ENCODE data around the gene NHLH1.

Gene NHLH1

DNA sequence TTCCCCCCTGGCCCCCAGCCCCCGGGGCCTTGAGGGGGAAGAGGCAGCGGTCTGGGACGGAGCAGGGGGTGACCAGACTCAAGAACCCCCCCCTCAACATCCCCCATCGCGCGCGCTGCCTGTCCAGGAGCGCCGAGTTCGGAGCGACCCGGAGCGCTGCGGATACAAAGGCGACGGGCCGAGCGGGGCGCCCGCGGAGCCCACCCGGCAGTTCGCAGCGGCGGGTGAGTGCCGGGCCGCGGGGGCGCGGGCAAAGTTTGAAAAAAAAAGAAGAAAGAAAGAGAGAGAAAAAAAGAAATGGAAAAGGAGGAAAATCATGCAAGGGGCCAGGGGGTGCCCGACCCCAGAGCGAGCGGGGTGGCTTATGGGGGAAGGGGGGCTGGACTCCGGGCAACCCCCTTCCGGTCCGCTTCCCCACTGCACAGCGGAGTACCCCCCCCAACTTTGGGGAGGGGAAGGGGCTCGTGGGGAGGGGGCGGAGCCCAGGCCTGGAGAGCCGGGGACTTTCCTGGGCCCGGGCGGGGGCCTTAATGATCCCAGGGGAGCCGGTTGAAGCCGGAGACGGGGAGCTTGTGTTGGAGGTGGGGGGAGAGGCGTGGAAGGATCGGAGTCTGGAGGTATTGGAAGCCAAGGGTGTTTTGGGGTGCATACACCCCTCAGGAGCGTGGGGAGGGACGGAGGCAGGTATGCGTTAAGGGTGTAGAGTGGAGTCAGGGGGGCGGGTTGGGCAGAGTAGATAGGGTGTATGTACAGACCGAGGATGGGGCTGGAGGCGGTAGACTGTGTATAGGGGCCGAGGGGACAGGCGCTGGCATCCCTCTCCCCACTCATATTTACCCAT lies 34.0 kb downstream of the NHLH1 start:
- H3K23ac ChIP-seq (ENCODE audit: low read length) = no peak overlapping the region
- H3K27me3 ChIP-seq (ENCODE audit: insufficient read depth, low read length, poor library complexity) = no peaks in the 10 kb centered on the region
- H3K4me2 ChIP-seq (ENCODE audit: low read length) = peak overlapping the region; percentile 93
- no peak for DNase-seq
- H3K56ac ChIP-seq (ENCODE audit: low read length) = peak overlapping the region; percentile 95
- peak overlapping the region; percentile 54 for H3K27ac ChIP-seq (ENCODE audit: low read depth, low read length)
- H4K5ac ChIP-seq (ENCODE audit: low read length) = no peak overlapping the region
- H3K36me3 ChIP-seq (ENCODE audit: control insufficient read depth, insufficient read depth, low read length) = no peaks in the 10 kb centered on the region
- no peak overlapping the region for H2BK5ac ChIP-seq (ENCODE audit: low read length)
- H3K4me1 ChIP-seq (ENCODE audit: control insufficient read depth, low read depth, low read length) = peaks cover 24% of the 10 kb centered on the region
- no CpG with 5 or more reads among the region's 55 CpGs for WGBS (ENCODE audit: extremely low coverage, insufficient coverage, low lambda C conversion rate)
- H2AK5ac ChIP-seq (ENCODE audit: low read length) = no peak overlapping the region
- peak overlapping the region; percentile 14 for H2BK15ac ChIP-seq (replicated peaks; ENCODE audit: low read depth)
- H2BK120ac ChIP-seq (ENCODE audit: low read depth, low read length) = peak overlapping the region; percentile 99
- peaks cover 52% of the 10 kb centered on the region for H3K79me2 ChIP-seq (ENCODE audit: control insufficient read depth, insufficient read depth, low read length)
- H3K9ac ChIP-seq (ENCODE audit: low read length) = peak overlapping the region; percentile 96
- H3K18ac ChIP-seq (ENCODE audit: low read length) = peak overlapping the region; percentile 100
- peak overlapping the region; percentile 96 for H3K4me3 ChIP-seq (ENCODE audit: low read length)
- peaks cover 31% of the 10 kb centered on the region for H3K79me1 ChIP-seq (ENCODE audit: low read length)
- peak overlapping the region; percentile 100 for H3K4ac ChIP-seq (ENCODE audit: low read depth, low read length)
- H4K8ac ChIP-seq (ENCODE audit: low read depth, low read length) = peak overlapping the region; percentile 69

DNA sequence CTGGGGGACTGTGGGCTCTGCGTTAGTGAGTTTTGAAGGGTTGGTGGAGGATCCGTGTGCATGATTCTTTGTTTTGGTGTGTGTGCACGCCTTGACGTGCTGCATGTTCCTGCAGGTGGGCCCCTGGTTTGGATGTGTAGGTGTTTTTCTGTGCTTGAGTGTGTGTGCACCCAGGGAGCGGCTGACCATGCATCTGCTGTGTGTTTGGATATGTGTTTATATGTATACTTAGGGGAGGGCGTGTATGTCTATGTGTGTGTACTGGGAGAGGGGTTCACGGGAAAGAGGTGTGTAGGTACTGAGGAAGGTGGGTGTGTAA lies 34.6 kb downstream of the NHLH1 start:
- H3K4me2 ChIP-seq (ENCODE audit: low read length) = peak overlapping the region; percentile 93
- peaks cover 58% of the 10 kb centered on the region for H3K79me2 ChIP-seq (ENCODE audit: control insufficient read depth, insufficient read depth, low read length)
- peaks cover 28% of the 10 kb centered on the region for H3K4me1 ChIP-seq (ENCODE audit: control insufficient read depth, low read depth, low read length)
- peaks cover 35% of the 10 kb centered on the region for H3K79me1 ChIP-seq (ENCODE audit: low read length)
- peak overlapping the region; percentile 96 for H3K9ac ChIP-seq (ENCODE audit: low read length)
- no peaks in the 10 kb centered on the region for H3K36me3 ChIP-seq (ENCODE audit: control insufficient read depth, insufficient read depth, low read length)
- no peak overlapping the region for H4K8ac ChIP-seq (ENCODE audit: low read depth, low read length)
- no peak for DNase-seq
- peak overlapping the region; percentile 100 for H3K18ac ChIP-seq (ENCODE audit: low read length)
- H2BK120ac ChIP-seq (ENCODE audit: low read depth, low read length) = no peak overlapping the region
- H3K56ac ChIP-seq (ENCODE audit: low read length) = peak overlapping the region; percentile 95
- no CpG with 5 or more reads among the region's 7 CpGs for WGBS (ENCODE audit: extremely low coverage, insufficient coverage, low lambda C conversion rate)
- peak overlapping the region; percentile 20 for H2AK5ac ChIP-seq (ENCODE audit: low read length)
- H4K5ac ChIP-seq (ENCODE audit: low read length) = no peak overlapping the region
- H3K4me3 ChIP-seq (ENCODE audit: low read length) = peak overlapping the region; percentile 96
- H2BK15ac ChIP-seq (replicated peaks; ENCODE audit: low read depth) = no peak overlapping the region
- no peaks in the 10 kb centered on the region for H3K27me3 ChIP-seq (ENCODE audit: insufficient read depth, low read length, poor library complexity)
- H3K27ac ChIP-seq (ENCODE audit: low read depth, low read length) = no peak overlapping the region
- H3K23ac ChIP-seq (ENCODE audit: low read length) = peak overlapping the region; percentile 48
- no peak overlapping the region for H2BK5ac ChIP-seq (ENCODE audit: low read length)
- no peak overlapping the region for H3K4ac ChIP-seq (ENCODE audit: low read depth, low read length)

DNA sequence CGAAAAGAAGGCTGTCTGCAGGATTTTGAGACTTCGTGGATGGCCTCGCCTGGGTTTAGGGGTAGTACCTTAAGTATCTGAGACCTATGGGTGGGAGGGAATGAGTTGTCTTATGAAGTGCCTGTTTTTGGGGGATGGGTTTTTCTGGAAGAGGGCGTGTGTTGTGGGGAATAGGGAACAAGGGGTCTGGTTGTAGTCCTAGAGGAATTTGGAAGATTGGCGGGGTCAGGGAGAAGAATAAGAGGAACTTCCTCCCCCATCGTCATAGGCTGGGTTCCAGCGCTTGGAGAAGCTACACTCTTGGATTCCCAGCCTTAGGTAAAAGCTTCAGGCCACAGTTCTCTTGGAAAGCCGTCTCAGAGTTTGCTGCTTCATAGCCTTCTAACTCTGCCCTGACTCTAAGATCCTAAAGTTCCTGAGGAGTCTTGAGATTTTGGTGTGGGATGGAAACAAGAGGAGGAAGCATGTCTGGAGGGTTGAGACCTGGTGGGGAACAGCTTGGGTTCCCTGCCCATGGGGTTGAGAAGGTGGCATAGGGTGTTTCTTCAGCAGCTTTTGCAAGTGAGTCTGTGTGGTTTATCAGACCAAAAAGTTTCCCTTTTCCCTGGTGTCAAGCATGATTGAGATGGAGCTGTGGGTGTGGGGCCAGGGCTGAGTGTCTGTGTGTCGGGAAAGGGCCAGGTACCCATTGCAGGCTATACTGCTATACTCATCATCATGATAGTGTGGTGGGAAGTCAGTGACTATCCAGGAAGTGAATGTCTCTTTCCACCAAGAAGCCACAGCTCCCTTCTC lies 35.3 kb downstream of the NHLH1 start:
- Histone ChIP-seq H2AK5ac (ENCODE audit: low read length) (peak overlapping the region; percentile 77), H3K4me2 (ENCODE audit: low read length) (peak overlapping the region; percentile 93), H3K4me3 (ENCODE audit: low read length) (peak overlapping the region; percentile 96), H3K56ac (ENCODE audit: low read length) (peak overlapping the region; percentile 95), H3K36me3 (ENCODE audit: control insufficient read depth, insufficient read depth, low read length) (no peaks in the 10 kb centered on the region), H3K27me3 (ENCODE audit: insufficient read depth, low read length, poor library complexity) (no peaks in the 10 kb centered on the region), H3K79me1 (ENCODE audit: low read length) (peaks cover 39% of the 10 kb centered on the region), H4K5ac (ENCODE audit: low read length) (no peak overlapping the region), H3K4ac (ENCODE audit: low read depth, low read length) (peak overlapping the region; percentile 81), H3K18ac (ENCODE audit: low read length) (no peak overlapping the region), H4K8ac (ENCODE audit: low read depth, low read length) (no peak overlapping the region), H2BK5ac (ENCODE audit: low read length) (no peak overlapping the region), H3K27ac (ENCODE audit: low read depth, low read length) (no peak overlapping the region), H3K23ac (ENCODE audit: low read length) (peak overlapping the region; percentile 48), H3K4me1 (ENCODE audit: control insufficient read depth, low read depth, low read length) (peaks cover 31% of the 10 kb centered on the region), H2BK15ac (replicated peaks; ENCODE audit: low read depth) (no peak overlapping the region), H3K9ac (ENCODE audit: low read length) (peak overlapping the region; percentile 96), H2BK120ac (ENCODE audit: low read depth, low read length) (no peak overlapping the region), H3K79me2 (ENCODE audit: control insufficient read depth, insufficient read depth, low read length) (peaks cover 64% of the 10 kb centered on the region)
- no CpG with 5 or more reads among the region's 9 CpGs for WGBS (ENCODE audit: extremely low coverage, insufficient coverage, low lambda C conversion rate)
- DNase-seq = no peak

GRCh38 chr1:160403244-160403643 lies 36.4 kb downstream of the NHLH1 start:
- H3K9ac ChIP-seq (ENCODE audit: low read length) = peak overlapping the region; percentile 52
- DNase-seq = peak; percentile 61
- no peak overlapping the region for H4K8ac ChIP-seq (ENCODE audit: low read depth, low read length)
- H3K79me2 ChIP-seq (ENCODE audit: control insufficient read depth, insufficient read depth, low read length) = peaks cover 74% of the 10 kb centered on the region
- no CpG with 5 or more reads among the region's 3 CpGs for WGBS (ENCODE audit: extremely low coverage, insufficient coverage, low lambda C conversion rate)
- no peak overlapping the region for H2BK15ac ChIP-seq (replicated peaks; ENCODE audit: low read depth)
- no peak overlapping the region for H2BK5ac ChIP-seq (ENCODE audit: low read length)
- peak overlapping the region; percentile 0 for H3K18ac ChIP-seq (ENCODE audit: low read length)
- H3K27ac ChIP-seq (ENCODE audit: low read depth, low read length) = peak overlapping the region; percentile 22
- H2BK120ac ChIP-seq (ENCODE audit: low read depth, low read length) = no peak overlapping the region
- peaks cover 46% of the 10 kb centered on the region for H3K79me1 ChIP-seq (ENCODE audit: low read length)
- H3K27me3 ChIP-seq (ENCODE audit: insufficient read depth, low read length, poor library complexity) = no peaks in the 10 kb centered on the region
- no peak overlapping the region for H3K23ac ChIP-seq (ENCODE audit: low read length)
- H3K4ac ChIP-seq (ENCODE audit: low read depth, low read length) = no peak overlapping the region
- no peak overlapping the region for H2AK5ac ChIP-seq (ENCODE audit: low read length)
- H3K56ac ChIP-seq (ENCODE audit: low read length) = peak overlapping the region; percentile 70
- H3K4me1 ChIP-seq (ENCODE audit: control insufficient read depth, low read depth, low read length) = peaks cover 36% of the 10 kb centered on the region
- no peak overlapping the region for H4K5ac ChIP-seq (ENCODE audit: low read length)
- H3K4me3 ChIP-seq (ENCODE audit: low read length) = no peak overlapping the region
- peak overlapping the region; percentile 1 for H3K4me2 ChIP-seq (ENCODE audit: low read length)
- H3K36me3 ChIP-seq (ENCODE audit: control insufficient read depth, insufficient read depth, low read length) = no peaks in the 10 kb centered on the region

DNA sequence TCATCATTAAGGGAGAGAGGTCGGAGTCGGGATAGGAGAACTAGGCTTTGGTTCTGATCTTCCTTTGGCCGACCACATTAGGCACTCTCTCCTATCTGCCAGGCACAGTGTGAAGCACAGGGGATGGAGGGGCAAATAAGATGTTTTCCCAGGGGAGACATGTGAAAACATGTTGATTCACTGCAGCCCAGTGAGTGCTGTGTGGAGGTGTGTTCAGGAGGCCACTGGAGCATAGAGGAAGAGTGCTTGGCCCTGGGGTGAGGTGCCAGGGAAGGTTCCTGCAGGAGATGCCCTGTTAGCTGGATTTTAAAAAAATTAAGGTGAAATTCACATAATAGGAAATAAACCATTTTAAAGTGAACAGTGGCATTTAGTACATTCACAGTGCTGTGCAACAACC lies 37.2 kb downstream of the NHLH1 start:
- peaks cover 40% of the 10 kb centered on the region for H3K4me1 ChIP-seq (ENCODE audit: control insufficient read depth, low read depth, low read length)
- peak overlapping the region; percentile 70 for H3K56ac ChIP-seq (ENCODE audit: low read length)
- no CpG with 5 or more reads among the region's 3 CpGs for WGBS (ENCODE audit: extremely low coverage, insufficient coverage, low lambda C conversion rate)
- no peak overlapping the region for H4K5ac ChIP-seq (ENCODE audit: low read length)
- H3K9ac ChIP-seq (ENCODE audit: low read length) = peak overlapping the region; percentile 52
- H3K27me3 ChIP-seq (ENCODE audit: insufficient read depth, low read length, poor library complexity) = no peaks in the 10 kb centered on the region
- no peaks in the 10 kb centered on the region for H3K36me3 ChIP-seq (ENCODE audit: control insufficient read depth, insufficient read depth, low read length)
- H3K79me2 ChIP-seq (ENCODE audit: control insufficient read depth, insufficient read depth, low read length) = peaks cover 82% of the 10 kb centered on the region
- peaks cover 54% of the 10 kb centered on the region for H3K79me1 ChIP-seq (ENCODE audit: low read length)
- H2BK120ac ChIP-seq (ENCODE audit: low read depth, low read length) = no peak overlapping the region
- H3K18ac ChIP-seq (ENCODE audit: low read length) = no peak overlapping the region
- no peak overlapping the region for H3K4me3 ChIP-seq (ENCODE audit: low read length)
- H2BK5ac ChIP-seq (ENCODE audit: low read length) = no peak overlapping the region
- H3K23ac ChIP-seq (ENCODE audit: low read length) = peak overlapping the region; percentile 48
- no peak for DNase-seq
- no peak overlapping the region for H4K8ac ChIP-seq (ENCODE audit: low read depth, low read length)
- no peak overlapping the region for H3K4ac ChIP-seq (ENCODE audit: low read depth, low read length)
- H2AK5ac ChIP-seq (ENCODE audit: low read length) = no peak overlapping the region
- no peak overlapping the region for H2BK15ac ChIP-seq (replicated peaks; ENCODE audit: low read depth)
- H3K27ac ChIP-seq (ENCODE audit: low read depth, low read length) = no peak overlapping the region
- H3K4me2 ChIP-seq (ENCODE audit: low read length) = no peak overlapping the region

Data from mesendoderm (in vitro differentiated cells).